HepG2 (cell line): ENCODE measurements around the gene TMX3.
A peak's percentile ranks its signal among the peaks of the same experiment; 100 is the strongest.

Source experiments
- CTCF ChIP-seq: sonication (generic); formaldehyde crosslinking; IDR thresholded peaks from 2 replicates; pipeline ENCODE4 v1.5.0; 2020; ENCODE audit warnings: mild to moderate bottlenecking, missing genetic modification reagents, moderate library complexity
- FOSL1 ChIP-seq: sonication (generic); formaldehyde crosslinking; IDR thresholded peaks from 2 replicates; pipeline ENCODE4 v1.9.0; 2021; ENCODE audit warnings: missing genetic modification reagents, borderline replicate concordance
- MAX ChIP-seq: IDR thresholded peaks from 2 replicates; pipeline ENCODE4 v1.6.1; 2012; ENCODE audit warnings: inconsistent platforms
- ZBTB7A ChIP-seq: sonication (generic); formaldehyde crosslinking; IDR thresholded peaks from 2 replicates; pipeline ENCODE4 v1.8.0; 2022; ENCODE audit warnings: mild to moderate bottlenecking, missing genetic modification reagents
- ZSCAN31 ChIP-seq: sonication (generic); formaldehyde crosslinking; IDR thresholded peaks from 2 replicates; pipeline ENCODE4 v1.5.0; 2020; ENCODE audit warnings: low read depth, mild to moderate bottlenecking, missing genetic modification reagents

GRCh38 chr18:68660354-68661183 is 54.3 kb downstream of the TMX3 start:
- peak; percentile 32; the same call in 1 of the 2 replicates for TF ChIP-seq CTCF
- no peak for TF ChIP-seq FOSL1 (CRISPR knock-in tag)
- no peak for TF ChIP-seq MAX
- no peak for TF ChIP-seq ZBTB7A (CRISPR knock-in tag)
- TF ChIP-seq ZSCAN31 (CRISPR knock-in tag): no peak
